GM18861 (cell line): Measurements from ENCODE around the gene FHIT.

Experiments used
- ATAC-seq: cut with Tn5 transposase; IDR thresholded peaks from one replicate; pipeline ENCODE4 v1.9.1; 2021; ENCODE audit not compliant: unreplicated experiment

FHIT gene

DNA sequence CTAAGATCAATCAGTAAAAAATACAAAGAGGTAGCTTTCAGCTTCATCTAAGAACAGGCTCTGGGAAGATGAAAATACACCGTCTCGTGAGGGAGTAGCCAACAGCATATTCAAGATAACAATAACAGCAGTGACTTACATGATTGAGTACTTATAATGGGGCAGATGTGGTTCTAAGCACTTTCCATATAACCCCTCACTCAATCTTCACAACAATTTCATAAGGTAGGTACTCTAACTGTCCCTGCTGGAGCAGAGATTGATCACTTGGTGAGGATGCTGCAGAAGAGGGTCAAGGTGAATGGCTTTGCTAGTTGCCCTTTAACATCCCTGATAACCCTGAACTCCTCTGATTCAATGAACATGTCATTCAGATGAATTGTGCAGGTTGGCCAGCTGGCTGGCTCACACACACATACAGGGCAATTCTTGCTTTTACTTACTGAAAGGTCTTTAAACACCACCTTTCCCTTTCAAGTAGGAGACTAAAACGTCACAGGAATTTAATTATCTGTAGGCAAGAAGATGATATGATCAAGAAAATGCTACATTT, 1217.3 kb downstream of the FHIT start:
- no peak for ATAC-seq

DNA sequence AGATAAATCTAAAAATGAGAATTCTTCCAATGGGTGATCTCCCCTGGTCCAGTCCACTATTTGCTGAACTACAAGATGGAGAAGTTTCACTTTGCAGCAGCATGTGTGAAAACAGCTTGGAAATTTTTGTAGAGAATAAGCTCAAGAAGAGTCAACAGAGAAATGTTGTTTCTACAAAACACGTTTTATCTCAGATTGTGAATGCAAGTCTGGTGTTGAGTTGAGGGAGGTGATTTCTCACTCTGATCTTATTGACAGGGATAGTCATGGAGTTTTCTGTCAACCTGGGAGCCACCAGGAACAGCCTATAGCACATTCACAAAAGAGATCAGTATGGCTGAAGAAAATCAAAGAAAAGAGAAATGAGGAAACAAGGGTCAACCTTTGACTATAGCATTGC, 1220.3 kb downstream of the FHIT start:
- ATAC-seq: no peak

DNA sequence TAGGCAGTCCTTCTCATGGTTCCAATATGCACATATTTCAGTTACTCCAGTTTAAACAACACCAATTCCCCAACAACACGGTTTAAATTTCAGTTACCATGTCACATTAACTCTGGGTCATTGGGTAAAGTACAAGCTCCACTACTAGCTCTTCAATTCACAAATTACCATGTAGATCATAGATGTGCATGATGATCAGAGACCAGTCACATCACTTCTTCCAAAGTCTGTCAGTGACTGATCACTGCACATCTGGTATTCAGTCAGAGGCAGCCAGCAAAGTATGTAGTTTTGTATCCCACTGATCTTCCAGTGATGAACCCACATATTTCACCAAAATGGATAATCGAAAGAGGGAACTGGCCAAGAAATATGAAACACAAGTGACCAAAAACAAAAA, 1223.0 kb downstream of the FHIT start:
- ATAC-seq: no peak

DNA sequence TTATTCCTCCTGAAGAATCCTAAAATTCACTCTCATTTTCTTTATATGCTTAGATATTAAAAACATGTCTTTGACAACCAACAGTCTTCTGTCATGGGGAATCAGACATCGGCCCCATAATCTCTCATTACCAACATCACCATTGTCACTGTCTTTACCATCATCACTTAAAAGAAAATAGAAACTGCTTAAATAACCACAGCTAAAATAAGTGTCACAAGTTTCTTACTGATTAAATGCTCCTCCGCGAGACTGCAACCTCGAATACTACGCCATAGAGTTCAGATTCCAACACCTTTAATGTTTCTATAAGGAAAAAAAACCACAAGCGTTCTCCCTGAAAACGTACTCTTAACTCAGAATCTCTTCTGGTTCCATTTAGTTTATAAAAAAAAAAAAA, 1223.9 kb downstream of the FHIT start:
- no peak for ATAC-seq

DNA sequence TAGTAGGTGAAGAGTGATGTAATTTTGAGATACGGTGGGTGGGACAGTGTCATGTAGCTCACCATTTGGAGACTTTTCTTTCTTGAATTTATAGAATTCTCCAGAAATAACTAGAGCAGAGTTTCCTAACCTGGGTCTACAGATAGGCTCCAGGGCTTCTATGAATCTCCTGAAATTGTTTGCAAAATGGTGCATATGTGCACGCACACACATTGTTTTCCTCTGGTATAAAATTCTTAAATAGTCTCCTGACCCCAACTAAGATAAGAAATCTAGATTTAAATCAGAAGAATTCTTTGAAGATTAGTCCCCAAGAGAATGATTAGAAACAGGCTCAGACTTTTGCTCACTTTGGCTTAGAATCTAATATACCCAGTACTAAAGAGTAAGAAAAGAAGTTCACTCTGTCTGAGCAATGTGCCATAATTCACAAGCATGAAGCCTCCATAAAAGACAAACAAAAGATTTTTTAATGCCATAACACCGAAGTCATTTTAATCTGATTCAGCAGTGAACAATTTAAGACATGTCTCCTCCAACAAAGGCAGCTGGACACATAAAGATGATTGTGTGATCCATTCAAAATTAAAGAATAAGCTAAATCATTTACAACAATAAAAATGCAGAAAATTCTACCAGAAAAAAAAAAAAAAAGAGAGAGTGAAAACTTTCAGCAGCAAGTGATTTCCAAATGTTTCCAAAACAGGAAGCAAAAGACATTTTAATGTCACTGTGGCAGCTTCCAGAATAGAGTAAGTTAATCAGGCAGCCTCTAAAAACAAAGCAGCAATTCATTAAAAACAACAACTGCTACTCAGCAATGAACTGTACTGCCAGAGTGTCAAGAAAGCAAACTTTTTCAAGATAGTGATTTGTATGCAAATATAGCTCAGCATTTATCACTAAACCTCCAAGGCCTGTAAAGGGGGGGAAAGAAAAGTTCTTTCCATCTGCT, 1225.9 kb downstream of the FHIT start:
- ATAC-seq: no peak

DNA sequence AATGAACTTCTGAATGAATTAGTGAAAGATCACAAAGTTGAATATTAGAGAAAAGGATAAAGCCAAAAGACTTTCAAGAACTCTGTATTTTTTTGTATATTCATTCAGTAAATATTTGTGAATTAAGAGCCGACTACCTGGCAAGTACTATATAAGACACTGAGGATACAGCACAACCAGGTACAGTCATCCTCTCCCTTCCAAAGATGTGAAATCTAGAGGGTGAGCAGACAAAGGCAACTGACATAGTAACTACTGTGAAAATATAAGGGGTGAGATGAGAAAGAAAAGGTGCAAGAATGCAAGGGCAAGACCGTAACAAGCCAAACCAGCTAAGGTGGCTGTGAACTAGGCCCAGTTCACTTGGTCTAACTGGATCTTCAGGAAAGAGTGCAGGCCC, 1226.9 kb downstream of the FHIT start:
- ATAC-seq: no peak

DNA sequence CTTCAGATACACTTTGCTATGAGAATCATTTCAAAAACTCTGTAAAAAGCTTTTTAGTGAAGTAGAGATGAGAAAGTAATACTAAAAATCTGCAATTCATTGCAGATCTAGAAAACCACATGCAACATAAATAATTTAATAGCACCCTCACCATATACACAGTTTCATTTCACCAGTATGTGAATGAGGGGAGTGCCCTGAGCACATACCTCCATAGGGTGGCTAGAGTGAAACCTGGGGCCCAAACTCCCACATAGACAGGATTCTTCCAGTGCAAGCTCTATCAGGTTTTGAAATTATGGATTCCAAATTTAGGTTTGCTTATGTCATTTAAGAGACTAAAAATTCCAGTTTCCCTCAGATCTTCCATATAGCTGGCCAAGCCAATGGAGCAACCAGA, 1228.1 kb downstream of the FHIT start:
- ATAC-seq: no peak

DNA sequence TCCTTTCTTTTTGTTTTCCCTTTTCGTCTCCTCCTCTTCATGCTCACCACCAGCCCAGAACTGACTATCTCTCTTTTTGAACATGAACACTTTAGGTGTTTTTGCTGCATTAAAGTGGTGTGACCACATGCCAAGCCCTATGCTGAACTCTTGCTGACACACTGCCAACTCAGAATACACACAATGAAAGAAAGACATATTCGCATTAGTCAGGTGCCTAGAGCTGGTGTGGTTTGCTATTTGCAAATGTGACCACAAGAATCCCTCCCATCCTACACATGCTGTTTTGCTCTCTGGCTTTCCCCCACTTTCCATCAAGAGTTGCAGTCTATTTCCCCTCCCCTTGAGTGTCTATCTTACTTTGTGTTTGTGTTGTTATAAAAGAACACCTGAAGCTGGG, 1233.6 kb downstream of the FHIT start:
- ATAC-seq: no peak

DNA sequence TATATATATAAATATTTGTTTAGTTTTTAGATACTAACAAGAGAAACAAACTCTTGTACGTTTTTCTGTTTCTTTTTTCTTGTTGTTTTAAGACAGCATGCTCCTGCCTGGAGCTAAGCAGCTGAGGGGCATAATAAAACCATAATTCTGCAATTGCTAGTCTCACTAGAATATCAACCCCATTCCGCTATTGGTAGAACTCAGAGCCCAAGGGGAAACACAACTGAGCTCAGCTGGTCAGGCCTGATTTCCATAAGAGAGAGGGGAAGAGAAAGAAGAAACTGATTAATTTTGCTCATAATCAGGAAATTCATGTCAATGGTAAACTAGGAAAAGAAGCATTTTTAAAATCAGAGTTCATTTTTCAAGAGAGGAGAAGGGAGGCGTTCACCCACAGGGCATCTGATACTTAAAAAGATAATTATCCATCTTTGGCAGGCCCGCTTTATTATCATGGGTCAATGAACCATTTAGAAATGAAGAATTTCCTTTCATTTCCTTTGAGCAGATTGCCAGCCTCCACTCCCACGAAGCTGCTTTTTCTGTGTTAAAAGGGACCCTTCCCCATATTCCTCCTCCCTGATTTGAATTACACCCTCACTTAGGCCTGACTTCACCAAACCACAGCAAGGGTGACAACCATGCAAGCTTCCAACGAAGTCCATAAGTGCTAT, 1236.1 kb downstream of the FHIT start:
- ATAC-seq: no peak

DNA sequence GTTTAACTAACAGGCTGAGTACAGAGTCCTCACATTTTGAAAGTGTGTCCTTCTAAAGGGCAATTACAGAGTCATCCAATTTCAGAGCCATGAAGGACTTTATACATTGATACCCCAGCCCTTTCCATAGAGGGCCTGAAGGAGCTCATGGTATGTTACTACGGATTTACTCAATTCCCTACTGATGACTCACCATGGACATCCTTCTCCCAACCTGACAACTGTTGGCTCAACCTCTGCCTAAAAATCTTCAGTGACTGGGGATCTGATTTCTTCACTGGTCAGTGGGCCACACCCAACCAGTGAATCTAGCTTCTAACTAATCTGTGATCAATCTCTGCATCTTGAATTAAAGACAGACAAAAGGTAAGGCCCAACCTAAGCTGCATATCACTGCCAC, 1238.0 kb downstream of the FHIT start:
- no peak for ATAC-seq

DNA sequence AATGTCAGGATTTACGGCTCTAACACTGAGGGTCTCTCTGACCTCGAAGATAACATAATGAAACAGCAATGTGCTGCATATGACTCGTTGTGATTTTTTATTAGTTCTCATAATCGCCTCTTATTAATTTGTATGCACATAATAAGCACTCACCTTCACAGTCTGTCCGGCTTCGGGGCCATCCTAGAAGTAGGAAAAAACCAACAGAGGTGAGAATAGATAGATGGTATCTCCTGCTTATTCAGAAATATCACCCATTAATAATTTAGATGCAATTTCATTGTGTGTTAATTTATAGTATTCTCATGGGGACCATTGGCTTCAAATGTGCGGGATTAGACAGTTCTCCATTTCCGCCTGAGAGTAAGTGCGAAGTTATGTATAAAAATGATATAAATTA, 1240.0 kb downstream of the FHIT start:
- no peak for ATAC-seq

DNA sequence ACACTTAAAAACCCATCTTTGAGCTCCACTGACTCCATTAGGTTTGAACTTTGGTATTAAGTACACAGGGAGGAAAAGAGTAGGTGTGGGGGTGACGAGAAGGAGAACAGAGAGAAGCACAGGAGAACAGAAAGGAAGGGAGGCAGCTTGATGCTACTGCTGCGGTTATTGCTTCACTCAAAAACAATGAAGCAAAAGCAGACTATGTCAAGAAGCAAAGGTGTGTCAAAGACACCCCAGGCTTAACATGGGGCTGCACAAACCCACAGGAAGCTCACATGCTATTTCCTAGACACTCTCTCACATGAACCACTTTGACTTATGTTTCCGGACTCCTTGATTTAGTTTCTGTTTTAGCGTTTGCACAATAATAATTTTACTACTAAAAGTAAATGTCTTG, 1240.5 kb downstream of the FHIT start:
- peak; percentile 69 for ATAC-seq

DNA sequence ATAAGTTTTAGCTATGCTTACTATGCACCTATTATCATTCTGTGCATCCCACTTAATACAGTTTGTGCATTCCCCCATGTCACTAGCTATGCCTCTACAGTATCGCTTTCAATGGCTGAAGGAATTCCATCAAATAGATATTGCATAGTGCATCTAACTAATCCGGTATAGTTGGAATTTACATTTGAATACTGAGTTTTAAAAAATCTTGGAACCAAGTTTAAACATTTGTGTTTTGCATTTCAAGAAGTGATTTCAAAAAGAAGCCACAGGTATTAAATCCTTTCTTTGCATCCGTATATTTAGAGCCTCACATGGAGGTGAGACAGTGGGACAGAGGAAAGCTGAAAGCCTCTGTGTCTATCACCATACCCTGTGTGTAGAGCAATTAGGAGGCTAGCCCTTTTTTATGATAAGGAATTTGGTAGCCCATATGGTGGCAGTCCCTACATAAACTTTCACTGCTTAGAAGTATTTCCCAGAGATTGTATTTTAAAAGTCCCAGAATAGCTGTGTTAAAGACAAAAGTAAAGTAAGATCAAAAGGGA, 1241.2 kb downstream of the FHIT start:
- ATAC-seq: no peak

DNA sequence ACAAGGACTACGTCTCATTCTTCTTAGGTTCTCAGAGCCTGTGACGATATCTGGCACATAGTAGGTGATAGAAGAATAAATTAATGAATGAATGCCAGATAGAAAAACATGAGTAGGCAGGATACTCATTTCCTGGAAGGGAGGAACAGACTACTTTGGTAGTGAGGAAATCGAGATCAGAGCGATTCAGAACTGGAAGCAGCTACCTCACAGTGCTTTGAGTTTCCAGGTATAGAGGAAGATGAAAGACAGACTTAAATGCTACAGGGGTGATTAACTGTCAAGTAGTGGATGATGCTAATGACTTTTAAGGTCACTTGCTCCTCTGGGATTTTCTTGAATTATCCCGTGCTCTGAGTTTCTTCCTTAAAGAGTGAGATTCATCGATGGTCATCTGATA, 1249.9 kb downstream of the FHIT start:
- ATAC-seq: no peak

DNA sequence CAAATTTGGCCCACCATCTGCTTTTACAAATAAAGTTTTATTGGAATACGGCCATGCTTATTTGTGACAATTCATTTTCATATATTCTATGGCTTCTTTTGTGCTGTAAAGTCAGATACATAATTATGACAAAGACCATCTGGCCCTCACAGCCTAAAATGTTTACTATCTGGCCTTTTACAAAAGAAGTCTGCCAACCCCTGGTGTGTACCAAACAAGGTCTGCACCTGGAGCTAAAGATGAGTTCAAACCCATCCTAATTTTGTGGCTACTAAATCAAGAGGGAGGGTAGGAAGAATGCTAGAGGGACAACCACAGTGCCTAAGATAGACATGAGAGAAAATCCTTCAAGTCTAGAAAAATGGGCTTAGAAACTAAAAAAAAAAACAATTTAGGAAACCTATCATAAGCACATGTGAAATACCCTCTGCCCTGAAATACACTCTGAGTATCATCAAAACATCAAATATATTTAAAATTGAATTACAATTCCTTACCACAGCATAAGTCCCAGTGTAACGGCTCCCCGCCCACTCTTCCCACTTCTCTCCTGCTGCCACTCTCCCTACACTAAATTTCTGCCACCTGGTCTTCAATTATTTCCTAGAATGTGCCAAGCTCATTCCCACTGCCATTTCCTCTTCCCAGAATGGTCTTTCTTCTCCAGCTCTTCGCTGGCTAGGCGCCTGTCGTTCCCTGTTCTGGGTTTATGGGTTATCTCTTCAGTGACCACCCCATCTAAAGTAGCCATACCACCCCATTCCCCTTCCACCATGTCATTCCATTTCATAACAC, 1250.7 kb downstream of the FHIT start:
- no peak for ATAC-seq

DNA sequence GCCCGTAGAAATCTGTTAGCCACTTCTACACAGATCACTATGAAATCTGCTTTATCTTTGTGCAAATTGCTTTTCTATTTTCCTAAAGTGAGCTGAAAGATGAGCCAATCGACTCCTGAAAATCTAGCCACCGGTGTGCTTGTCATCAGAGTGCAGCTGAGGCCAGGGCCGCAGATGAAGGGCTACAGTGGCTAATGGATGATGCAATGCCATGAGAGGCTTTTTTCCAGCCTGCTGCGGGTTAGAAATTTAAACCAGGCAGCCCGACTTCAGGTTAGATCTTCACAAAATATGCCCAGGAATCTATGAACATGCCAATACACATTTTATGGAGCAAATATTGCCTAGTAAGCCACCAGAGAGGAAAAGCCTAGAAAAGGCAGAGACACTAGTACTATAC, 1253.2 kb downstream of the FHIT start:
- ATAC-seq: no peak

DNA sequence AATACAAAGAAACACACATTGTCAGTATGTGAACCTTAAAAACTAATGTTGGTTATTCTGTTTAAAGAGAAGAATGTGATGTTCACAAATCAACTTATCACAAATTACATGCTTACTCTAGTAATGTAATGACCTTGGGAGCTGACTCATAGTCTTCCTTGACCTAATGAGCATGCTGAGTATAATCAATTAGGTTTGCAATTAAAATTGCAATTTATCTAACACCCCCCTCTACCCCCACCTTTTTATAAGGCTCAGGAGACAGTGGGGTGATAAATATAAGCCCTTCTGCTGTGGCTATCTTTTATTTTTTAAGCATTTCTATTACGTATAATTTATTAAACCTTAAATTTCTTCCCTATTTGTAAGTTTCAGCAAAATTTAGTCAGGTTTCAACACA, 1253.7 kb downstream of the FHIT start:
- ATAC-seq: no peak

DNA sequence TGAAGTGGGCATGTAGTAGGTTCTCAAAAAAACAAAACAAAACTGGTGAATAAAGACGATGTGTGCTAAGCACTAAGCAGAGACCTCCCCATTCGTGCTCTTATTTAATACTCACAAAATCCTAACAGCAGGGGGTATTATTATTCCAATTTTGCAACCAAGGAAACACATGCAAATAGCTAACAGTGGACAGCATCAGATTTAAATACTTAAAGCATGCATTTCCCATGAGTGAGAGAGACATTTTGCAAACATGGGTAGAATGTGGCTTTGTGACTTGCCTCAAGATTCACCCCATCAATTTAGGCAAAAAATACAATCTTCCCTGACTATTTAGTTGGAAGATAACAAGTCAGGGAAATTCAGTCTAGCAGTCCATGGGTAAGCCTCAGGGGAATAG, 1255.2 kb downstream of the FHIT start:
- ATAC-seq: no peak

DNA sequence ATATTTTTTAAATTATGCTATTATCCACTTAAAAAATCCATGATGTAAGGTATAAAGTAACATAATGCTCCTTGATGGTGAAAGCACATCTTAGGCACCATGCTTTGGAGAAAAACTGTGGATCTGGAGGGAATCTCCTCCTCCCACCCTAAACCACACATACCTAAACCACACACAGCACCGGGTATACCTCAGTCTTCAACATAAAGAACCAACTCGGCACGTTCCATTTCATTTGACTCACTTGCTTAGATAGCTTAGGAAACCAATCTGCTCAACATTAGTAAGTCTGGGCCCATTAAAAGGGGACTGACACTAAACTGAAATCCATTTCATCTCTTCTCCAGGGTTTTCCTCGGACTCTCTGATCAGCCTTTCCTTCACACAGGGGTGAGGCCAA, 1255.7 kb downstream of the FHIT start:
- no peak for ATAC-seq

DNA sequence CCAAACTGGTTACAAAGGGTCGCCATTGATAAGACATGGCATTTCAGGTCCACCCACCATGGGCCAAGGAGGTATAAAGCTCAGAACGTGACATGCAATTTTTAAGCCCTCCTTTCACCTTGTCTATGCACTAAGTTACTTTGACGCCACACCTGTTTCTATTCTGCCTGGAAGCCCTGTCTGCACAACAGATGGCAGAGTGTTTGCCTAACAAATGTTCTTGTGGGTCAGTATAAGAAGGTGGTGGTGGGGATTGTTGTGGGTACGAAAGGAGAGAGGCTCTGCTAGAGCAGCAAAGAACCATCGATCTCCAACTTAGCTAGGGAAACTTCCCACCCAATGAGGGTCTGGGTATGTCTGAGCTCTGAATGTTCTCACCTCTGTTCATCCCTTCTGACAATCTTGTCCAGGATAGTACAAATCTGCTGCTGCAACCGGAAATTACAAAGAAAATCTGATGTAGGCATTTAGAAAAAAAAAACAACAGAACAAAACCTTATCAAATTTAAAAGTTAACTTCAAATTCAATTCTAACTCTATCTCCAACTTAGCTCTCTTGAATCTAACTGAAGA, 1256.4 kb downstream of the FHIT start:
- ATAC-seq: no peak

DNA sequence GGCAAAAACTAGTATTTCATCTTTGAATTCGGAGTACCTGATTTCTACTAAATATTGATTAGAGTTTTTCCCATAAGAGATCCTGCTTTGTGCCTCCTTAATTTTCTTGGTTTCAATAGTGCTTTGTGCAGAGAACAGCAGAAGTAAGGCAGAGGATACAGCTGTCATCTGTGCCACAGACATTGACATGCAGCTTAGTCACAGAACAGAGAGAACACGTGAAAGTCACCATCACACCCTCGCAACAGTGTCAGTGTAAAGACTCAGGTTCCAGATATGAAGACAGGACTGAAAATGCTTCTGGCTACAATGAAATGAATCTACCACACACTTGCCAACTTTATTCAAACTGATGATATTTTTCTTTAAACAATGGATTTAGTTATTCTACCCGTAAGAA, 1258.7 kb downstream of the FHIT start:
- no peak for ATAC-seq
